ENCODE measurements around the gene TRAPPC2L. TPM values are rescaled to one million over a fixed set of nuclear protein-coding genes. Genes with fewer than 3 reads are reported as not detected.

The TRAPPC2L gene
- total and polyA plus RNA-seq, 12 donors, result 37.5 to 63.3 (median 50.9) TPM

- no peak for ATAC-seq
- Histone ChIP-seq H3K4me3 (no peak overlapping the region), H3K27me3 (no peaks in the 10 kb centered on the region), H3K9me3 (no peaks in the 10 kb centered on the region), H3K27ac (no peak overlapping the region), H3K4me1 (peaks cover 0 to 4% (median 0%) of the 10 kb centered on the region in 9 donors), H3K36me3 (peaks cover 0 to 65% (median 9%) of the 10 kb centered on the region in 9 donors)
- no peak for TF ChIP-seq CTCF (IDR thresholded peaks at IDR 0.05)
- WGBS, 2 donors, result 92 to 94% methylated on average over 24 of the region's 24 CpGs
- intact Hi-C loops (cut with DNase I), result no loop called here
- no peak for DNase-seq
These were observed 17.0 kb upstream of the TRAPPC2L start for GRCh38 chr16:88839745-88840599.

- TF ChIP-seq CTCF (IDR thresholded peaks at IDR 0.05), result no peak
- peaks cover 0 to 4% (median 0%) of the 10 kb centered on the region in 9 donors for H3K4me1 ChIP-seq
- no peak for ATAC-seq
- DNase-seq, result no peak
- H3K27ac ChIP-seq, result no peak overlapping the region
- peaks cover 0 to 58% (median 9%) of the 10 kb centered on the region in 9 donors for H3K36me3 ChIP-seq
- no peak overlapping the region for H3K4me3 ChIP-seq
- intact Hi-C loops (cut with DNase I), result no loop called here
- no peaks in the 10 kb centered on the region for H3K27me3 ChIP-seq
- whole genome bisulfite sequencing, 2 donors, result 93 to 94% methylated on average over 30 of the region's 30 CpGs
- H3K9me3 ChIP-seq, result no peaks in the 10 kb centered on the region
These were observed 16.2 kb upstream of the TRAPPC2L start for GRCh38 chr16:88840600-88841215.

GRCh38 chr16:88841521-88842307 lies 15.2 kb upstream of the TRAPPC2L start:
- intact Hi-C loops (cut with DNase I), result no loop called here
- no peak for TF ChIP-seq CTCF (IDR thresholded peaks at IDR 0.05)
- DNase-seq (no peak), ATAC-seq (no peak)
- WGBS, 2 donors, result 93 to 95% methylated on average over 40 of the region's 40 CpGs
- Histone ChIP-seq H3K27me3 (no peaks in the 10 kb centered on the region), H3K4me1 (peaks cover 0 to 4% (median 0%) of the 10 kb centered on the region in 9 donors), H3K9me3 (no peaks in the 10 kb centered on the region), H3K36me3 (peaks cover 0 to 54% (median 9%) of the 10 kb centered on the region in 9 donors), H3K4me3 (no peak overlapping the region), H3K27ac (no peak overlapping the region)

- intact Hi-C loops (cut with DNase I), result no loop called here
- ATAC-seq, result no peak
These were observed 14.6 kb upstream of the TRAPPC2L start for GRCh38 chr16:88842308-88842756.

More at GRCh38 chr16:88842308-88842756, 14.6 kb upstream of the TRAPPC2L start:
- H3K4me1 ChIP-seq, result peaks cover 0 to 4% (median 0%) of the 10 kb centered on the region in 9 donors
- H3K36me3 ChIP-seq, result peaks cover 0 to 55% (median 9%) of the 10 kb centered on the region in 9 donors
- DNase-seq, result no peak
- no peak overlapping the region for H3K27ac ChIP-seq
- no peak for TF ChIP-seq CTCF (IDR thresholded peaks at IDR 0.05)
- 82 to 96% methylated on average over 15 of the region's 15 CpGs for WGBS, 2 donors
- no peak overlapping the region for H3K4me3 ChIP-seq
- H3K27me3 ChIP-seq, result no peaks in the 10 kb centered on the region
- no peaks in the 10 kb centered on the region for H3K9me3 ChIP-seq

All from heart right ventricle (tissue), 16 donors.